H9 (cell line): Measurements from ENCODE around the gene RPL36. TPM values are rescaled to one million over a fixed set of nuclear protein-coding genes. Genes with fewer than 3 reads are reported as not detected.

Experiments used
- DNase-seq: peaks from one replicate; pipeline ENCODE4 v3.0.0-alpha.2; 2017
- H2AFZ ChIP-seq: one replicate; pipeline ENCODE4 v1.6.1; 2013; ENCODE audit warnings: mild to moderate bottlenecking, low read length, control low read depth, moderate library complexity
- H2AK5ac ChIP-seq: 2 replicates; pipeline ENCODE4 v1.6.1; 2013; ENCODE audit warnings: low read length, control low read depth, mixed read lengths; ENCODE audit not compliant: insufficient read length
- H2BK120ac ChIP-seq: one replicate; pipeline ENCODE4 v1.6.1; 2013; ENCODE audit warnings: low read depth, mild to moderate bottlenecking, low read length, control low read depth, inconsistent platforms; ENCODE audit not compliant: poor library complexity, severe bottlenecking
- H2BK12ac ChIP-seq: 2 replicates; pipeline ENCODE4 v1.6.1; 2013; ENCODE audit warnings: low read length, control low read depth, mixed read lengths, low read depth; ENCODE audit not compliant: insufficient read length
- H2BK15ac ChIP-seq: 2 replicates; pipeline ENCODE4 v1.6.1; 2013; ENCODE audit warnings: low read depth, low read length, control low read depth
- H2BK20ac ChIP-seq: one replicate; pipeline ENCODE4 v1.6.1; 2013; ENCODE audit warnings: low read depth, mild to moderate bottlenecking, low read length, control low read depth, inconsistent platforms; ENCODE audit not compliant: poor library complexity, severe bottlenecking
- H2BK5ac ChIP-seq: 2 replicates; pipeline ENCODE4 v1.6.1; 2013; ENCODE audit warnings: low read length, control low read depth, mixed read lengths; ENCODE audit not compliant: insufficient read length
- H3K14ac ChIP-seq: 2 replicates; pipeline ENCODE4 v1.6.1; 2013; ENCODE audit warnings: low read length, control low read depth; ENCODE audit not compliant: insufficient read depth
- H3K18ac ChIP-seq: 2 replicates; pipeline ENCODE4 v1.6.1; 2013; ENCODE audit warnings: low read depth, mild to moderate bottlenecking, mixed read lengths, low read length, control low read depth; ENCODE audit not compliant: insufficient read length
- H3K23ac ChIP-seq: 2 replicates; pipeline ENCODE4 v1.6.1; 2013; ENCODE audit warnings: low read length, control low read depth, mixed read lengths, low read depth; ENCODE audit not compliant: insufficient read length
- H3K23me2 ChIP-seq: 2 replicates; pipeline ENCODE4 v1.6.1; 2013; ENCODE audit warnings: low read depth, mild to moderate bottlenecking, mixed read lengths, low read length, control low read depth; ENCODE audit not compliant: insufficient read length, poor library complexity, severe bottlenecking
- H3K27ac ChIP-seq: 2 replicates; pipeline ENCODE4 v1.5.1; 2013; ENCODE audit warnings: low read length, control low read depth, mixed read lengths, low read depth; ENCODE audit not compliant: insufficient read length
- H3K27me3 ChIP-seq: 2 replicates; pipeline ENCODE4 v1.6.1; 2013; ENCODE audit warnings: low read length, control low read depth, inconsistent platforms; ENCODE audit not compliant: insufficient read depth
- H3K4ac ChIP-seq: 2 replicates; pipeline ENCODE4 v1.6.1; 2013; ENCODE audit warnings: low read depth, mild to moderate bottlenecking, control low read depth, inconsistent platforms, low read length, moderate library complexity
- H3K4me1 ChIP-seq: 2 replicates; pipeline ENCODE4 v1.6.1; 2013; ENCODE audit warnings: low read length, control low read depth, inconsistent platforms; ENCODE audit not compliant: insufficient read depth
- H3K4me2 ChIP-seq: 2 replicates; pipeline ENCODE4 v1.6.1; 2013; ENCODE audit warnings: low read length, control low read depth, mixed read lengths; ENCODE audit not compliant: insufficient read length, insufficient read depth
- H3K56ac ChIP-seq: 2 replicates; pipeline ENCODE4 v1.6.1; 2013; ENCODE audit warnings: low read depth, mild to moderate bottlenecking, mixed read lengths, low read length, control low read depth; ENCODE audit not compliant: insufficient read length
- H3K79me1 ChIP-seq: 2 replicates; pipeline ENCODE4 v1.6.1; 2013; ENCODE audit warnings: low read depth, mild to moderate bottlenecking, moderate library complexity, low read length, control low read depth, inconsistent platforms; ENCODE audit not compliant: insufficient read depth, poor library complexity, severe bottlenecking
- H3K79me2 ChIP-seq: 2 replicates; pipeline ENCODE4 v1.6.1; 2013; ENCODE audit warnings: low read length, control low read depth, inconsistent platforms; ENCODE audit not compliant: insufficient read depth
- H3K9ac ChIP-seq: 2 replicates; pipeline ENCODE4 v1.6.1; 2013; ENCODE audit warnings: low read length, control low read depth, mixed read lengths; ENCODE audit not compliant: insufficient read length; ENCODE audit errors: extremely low read depth
- H3K9me3 ChIP-seq: one replicate; pipeline ENCODE4 v1.6.1; 2013; ENCODE audit warnings: low read depth, low read length, inconsistent platforms; ENCODE audit not compliant: control insufficient read depth
- H3T11ph ChIP-seq: one replicate; pipeline ENCODE4 v1.6.1; 2013; ENCODE audit warnings: mild to moderate bottlenecking, low read length, control low read depth, inconsistent platforms
- H4K20me1 ChIP-seq: one replicate; pipeline ENCODE4 v1.6.1; 2013; ENCODE audit not compliant: control insufficient read depth, insufficient read length, insufficient read depth
- H4K5ac ChIP-seq: 2 replicates; pipeline ENCODE4 v1.6.1; 2013; ENCODE audit warnings: low read depth, mild to moderate bottlenecking, mixed read lengths, low read length, control low read depth; ENCODE audit not compliant: insufficient read length
- H4K8ac ChIP-seq: replicated peaks from 2 replicates; pipeline ENCODE4 v1.6.1; 2013; ENCODE audit warnings: low read length, control low read depth, mixed read lengths, low read depth; ENCODE audit not compliant: insufficient read length
- H4K91ac ChIP-seq: 2 replicates; pipeline ENCODE4 v1.6.1; 2013; ENCODE audit warnings: low read depth, mild to moderate bottlenecking, moderate library complexity, mixed read lengths, low read length, control low read depth; ENCODE audit not compliant: insufficient read length
- H3K27ac Mint-ChIP-seq, 3 experiments: 2 replicates in 2 of 3; 3 replicates in 1 of 3; pipeline ENCODE4 v1.8.0; 2020 to 2021; ENCODE audit warnings: mixed read lengths in 3 of 3, mild to moderate bottlenecking in 1 of 3, moderate library complexity in 1 of 3
- H3K27me3 Mint-ChIP-seq: 2 replicates; pipeline ENCODE4 v1.8.0; 2021; ENCODE audit warnings: low read depth, mild to moderate bottlenecking, moderate library complexity, mixed read lengths
- H3K36me3 Mint-ChIP-seq, 3 experiments: 2 replicates in 2 of 3; 3 replicates in 1 of 3; pipeline ENCODE4 v1.8.0; 2020 to 2021; ENCODE audit warnings: low read depth in 3 of 3, mixed read lengths in 3 of 3; ENCODE audit not compliant: insufficient read depth in 1 of 3
- H3K4me1 Mint-ChIP-seq, 2 experiments: 2 replicates each; pipeline ENCODE4 v1.8.0; 2020; ENCODE audit warnings: mixed read lengths in 2 of 2
- H3K4me3 Mint-ChIP-seq, 2 experiments: 2 replicates in 1 of 2; 3 replicates in 1 of 2; pipeline ENCODE4 v1.8.0; 2020 to 2021; ENCODE audit warnings: mild to moderate bottlenecking in 2 of 2, mixed read lengths in 2 of 2, moderate library complexity in 1 of 2
- H3K9me3 Mint-ChIP-seq, 2 experiments: 2 replicates in 1 of 2; 3 replicates in 1 of 2; pipeline ENCODE4 v1.8.0; 2020; ENCODE audit warnings: mild to moderate bottlenecking in 2 of 2, mixed read lengths in 2 of 2, moderate library complexity in 1 of 2
- WGBS: extraction: QIAGEN DNeasy Blood & Tissue Kit; methylation state at CpG from one replicate; pipeline ENCODE4 v1.1.7; 2013; ENCODE audit warnings: missing lambda C conversion rate, low lambda C conversion rate, mixed read lengths; ENCODE audit not compliant: insufficient read length; ENCODE audit errors: extremely low coverage; 5-methylcytosine and 5-hydroxymethylcytosine counted together
- total RNA-seq: library from RNA; stranded (reverse); gene quantifications from 2 replicates; pipeline ENCODE4 v1.2.1, GENCODE V29; 2021
- TF ChIP-seq, protein P1 (sequence below): fragments of 200-600 bp; sonication (generic); conservative IDR thresholded peaks from 3 replicates; pipeline ENCODE4 v1.8.0; 2021; ENCODE audit warnings: antibody characterized with exemption, mild to moderate bottlenecking

The RPL36 gene
- total RNA-seq, 1 experiment from 2014 or later = 1,074 TPM

DNA sequence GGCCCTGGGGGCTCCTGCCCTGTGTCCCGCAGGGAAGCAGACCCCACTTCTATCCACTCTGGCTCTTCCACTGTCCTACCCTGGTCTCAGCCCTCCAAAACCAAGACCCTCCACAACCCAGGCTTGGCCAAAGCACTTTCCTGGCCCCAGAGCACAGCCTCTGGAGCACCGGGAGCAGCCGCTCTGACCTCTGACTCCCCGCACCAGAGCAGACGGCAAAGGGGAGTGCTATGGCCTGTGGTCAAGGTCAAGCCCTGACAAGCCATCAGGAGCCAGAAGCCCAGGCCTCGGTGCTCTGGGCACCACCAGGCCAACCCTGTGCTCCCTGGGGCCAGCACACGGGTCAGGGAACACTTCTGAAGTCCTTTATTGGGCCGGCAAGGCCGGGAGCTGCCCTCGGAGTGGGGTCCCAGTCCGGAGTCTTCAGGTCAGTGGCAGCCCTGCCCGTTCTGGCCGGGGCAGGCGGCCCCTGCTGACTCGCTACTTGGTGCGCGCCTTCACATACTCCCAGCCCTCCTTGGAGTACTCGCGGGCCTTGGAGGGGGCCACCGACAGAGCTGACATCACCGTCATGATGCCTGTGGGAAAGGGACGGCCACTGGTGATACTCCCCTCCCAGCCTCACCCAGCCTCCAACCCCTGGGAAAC is 11.9 kb upstream of the RPL36 start:
- no peaks in the 10 kb centered on the region for H3K27me3 ChIP-seq

More for the DNA sequence above, 11.9 kb upstream of the RPL36 start:
- no peak for DNase-seq
- Histone ChIP-seq H3K14ac (no peak overlapping the region; the same call in 1 of the 2 replicates), H3K9me3 (no peaks in the 10 kb centered on the region), H3K4me2 (no peak overlapping the region), H3K27ac (no peak overlapping the region), H4K91ac (no peak overlapping the region), H4K5ac (no peak overlapping the region), H2BK20ac (no peak overlapping the region), H3T11ph (no peak overlapping the region), H2BK120ac (no peak overlapping the region), H2AFZ (no peak overlapping the region), H3K18ac (no peak overlapping the region), H4K8ac (no peak overlapping the region), H2BK5ac (no peak overlapping the region), H3K4ac (no peak overlapping the region), H3K9ac (no peak overlapping the region), H4K20me1 (no peaks in the 10 kb centered on the region), H3K79me2 (no peaks in the 10 kb centered on the region), H3K79me1 (no peaks in the 10 kb centered on the region), H3K56ac (no peak overlapping the region), H2BK12ac (no peak overlapping the region), H3K23ac (no peak overlapping the region), H2AK5ac (no peak overlapping the region), H3K23me2 (peaks cover 14% of the 10 kb centered on the region), H2BK15ac (no peak overlapping the region), H3K4me1 (no peaks in the 10 kb centered on the region; the same call in 1 of the 2 replicates)
- peaks cover 0 to 2% of the 10 kb centered on the region in 2 experiments; a peak in 2 of 5 replicates for H3K9me3 Mint-ChIP-seq
- peaks cover 22 to 30% of the 10 kb centered on the region in 2 experiments for H3K4me1 Mint-ChIP-seq
- TF ChIP-seq, protein P1, sequence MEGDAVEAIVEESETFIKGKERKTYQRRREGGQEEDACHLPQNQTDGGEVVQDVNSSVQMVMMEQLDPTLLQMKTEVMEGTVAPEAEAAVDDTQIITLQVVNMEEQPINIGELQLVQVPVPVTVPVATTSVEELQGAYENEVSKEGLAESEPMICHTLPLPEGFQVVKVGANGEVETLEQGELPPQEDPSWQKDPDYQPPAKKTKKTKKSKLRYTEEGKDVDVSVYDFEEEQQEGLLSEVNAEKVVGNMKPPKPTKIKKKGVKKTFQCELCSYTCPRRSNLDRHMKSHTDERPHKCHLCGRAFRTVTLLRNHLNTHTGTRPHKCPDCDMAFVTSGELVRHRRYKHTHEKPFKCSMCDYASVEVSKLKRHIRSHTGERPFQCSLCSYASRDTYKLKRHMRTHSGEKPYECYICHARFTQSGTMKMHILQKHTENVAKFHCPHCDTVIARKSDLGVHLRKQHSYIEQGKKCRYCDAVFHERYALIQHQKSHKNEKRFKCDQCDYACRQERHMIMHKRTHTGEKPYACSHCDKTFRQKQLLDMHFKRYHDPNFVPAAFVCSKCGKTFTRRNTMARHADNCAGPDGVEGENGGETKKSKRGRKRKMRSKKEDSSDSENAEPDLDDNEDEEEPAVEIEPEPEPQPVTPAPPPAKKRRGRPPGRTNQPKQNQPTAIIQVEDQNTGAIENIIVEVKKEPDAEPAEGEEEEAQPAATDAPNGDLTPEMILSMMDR = no peak
- WGBS = no CpG with 5 or more reads among the region's 22 CpGs
- H3K4me3 Mint-ChIP-seq = no peak overlapping the region; a peak in 1 of 5 replicates
- peaks cover under 1 to 4% (median 4%) of the 10 kb centered on the region in 3 experiments; a peak in 5 of 7 replicates for H3K36me3 Mint-ChIP-seq
- peaks cover 9% of the 10 kb centered on the region for H3K27me3 Mint-ChIP-seq
- H3K27ac Mint-ChIP-seq = no peak overlapping the region
